GM08714 (cell line): Measurements from ENCODE around the gene ADGRL3.

ENCODE experiments used
- H3K4me3 ChIP-seq: fragments of 200-500 bp; sonication (Bioruptor generic); 2 replicates; pipeline ENCODE4 v1.5.1; 2014; ENCODE audit warnings: mild to moderate bottlenecking, low read length, inconsistent platforms
- ZNF274 ChIP-seq: IDR thresholded peaks from 2 replicates; pipeline ENCODE4 v1.6.1; 2012; ENCODE audit warnings: mild to moderate bottlenecking, low read depth, low read length

ADGRL3 gene

DNA sequence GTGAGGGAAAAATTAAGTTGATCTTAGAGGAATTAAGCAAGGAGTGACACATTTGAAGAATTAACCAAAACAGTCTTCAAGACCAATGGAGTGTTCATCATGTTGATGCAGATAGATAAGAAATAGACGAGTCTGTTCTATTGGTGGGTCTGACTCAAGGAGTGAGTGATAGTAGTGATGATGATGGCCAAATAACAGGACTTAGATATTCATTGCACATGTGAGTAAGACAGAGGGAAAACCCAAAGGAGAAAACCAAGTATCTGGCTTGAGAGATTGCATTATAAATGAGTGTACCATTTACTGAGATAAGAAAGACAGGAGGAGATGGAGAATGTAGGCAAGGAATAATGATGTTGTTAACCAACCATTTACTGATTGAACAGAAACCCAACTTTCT is 321.3 kb downstream of the ADGRL3 start:
- no peak for TF ChIP-seq ZNF274
- H3K4me3 ChIP-seq, result no peak overlapping the region

GRCh38 chr4:61522312-61522711 is 322.2 kb downstream of the ADGRL3 start:
- no peak for TF ChIP-seq ZNF274
- no peak overlapping the region for H3K4me3 ChIP-seq

GRCh38 chr4:61527888-61528287 is 327.8 kb downstream of the ADGRL3 start:
- no peak for TF ChIP-seq ZNF274
- H3K4me3 ChIP-seq, result no peak overlapping the region

GRCh38 chr4:61528595-61528994 is 328.5 kb downstream of the ADGRL3 start:
- H3K4me3 ChIP-seq, result no peak overlapping the region
- no peak for TF ChIP-seq ZNF274

- no peak for TF ChIP-seq ZNF274
- H3K4me3 ChIP-seq, result no peak overlapping the region
These were observed 331.1 kb downstream of the ADGRL3 start for GRCh38 chr4:61531188-61531587.

DNA sequence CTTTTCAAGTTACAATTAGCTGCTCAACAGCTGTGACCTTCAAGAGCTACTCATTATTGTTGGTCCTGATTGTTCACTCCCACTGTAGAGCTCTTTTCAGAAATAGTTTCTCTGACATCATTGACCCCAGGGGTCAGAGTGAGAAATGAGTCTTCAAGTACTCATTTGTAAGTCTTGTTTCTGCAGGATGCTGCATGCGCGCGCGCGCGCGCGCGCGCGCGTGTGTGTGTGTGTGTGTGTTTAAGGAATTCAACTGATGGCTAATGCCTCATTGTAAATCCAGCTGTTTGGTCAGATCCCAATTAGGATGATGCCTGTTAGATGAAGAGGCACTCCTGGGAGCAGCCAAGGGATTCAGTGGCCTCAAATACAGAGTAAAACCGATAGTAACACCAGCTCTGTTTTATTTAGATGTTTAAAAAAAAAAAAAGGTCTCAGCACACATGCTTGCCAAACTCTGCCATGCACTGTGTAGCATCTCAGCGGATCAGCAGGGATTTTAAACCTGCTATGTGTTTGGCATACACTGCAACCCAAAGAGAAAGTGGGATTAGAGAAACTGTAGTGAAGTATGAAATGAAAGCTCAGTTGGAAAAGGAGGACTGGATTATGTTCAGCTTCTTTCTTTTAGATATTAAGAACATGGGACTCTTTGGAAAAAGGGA is 332.3 kb downstream of the ADGRL3 start:
- no peak for TF ChIP-seq ZNF274

GRCh38 chr4:61533140-61533539 is 333.0 kb downstream of the ADGRL3 start:
- no peak for TF ChIP-seq ZNF274

More for the DNA sequence above, 332.3 kb downstream of the ADGRL3 start:
- H3K4me3 ChIP-seq, result no peak overlapping the region

GRCh38 chr4:61540944-61541343 is 340.8 kb downstream of the ADGRL3 start:
- no peak overlapping the region for H3K4me3 ChIP-seq
- TF ChIP-seq ZNF274, result no peak

More at GRCh38 chr4:61533140-61533539, 333.0 kb downstream of the ADGRL3 start:
- H3K4me3 ChIP-seq, result no peak overlapping the region

DNA sequence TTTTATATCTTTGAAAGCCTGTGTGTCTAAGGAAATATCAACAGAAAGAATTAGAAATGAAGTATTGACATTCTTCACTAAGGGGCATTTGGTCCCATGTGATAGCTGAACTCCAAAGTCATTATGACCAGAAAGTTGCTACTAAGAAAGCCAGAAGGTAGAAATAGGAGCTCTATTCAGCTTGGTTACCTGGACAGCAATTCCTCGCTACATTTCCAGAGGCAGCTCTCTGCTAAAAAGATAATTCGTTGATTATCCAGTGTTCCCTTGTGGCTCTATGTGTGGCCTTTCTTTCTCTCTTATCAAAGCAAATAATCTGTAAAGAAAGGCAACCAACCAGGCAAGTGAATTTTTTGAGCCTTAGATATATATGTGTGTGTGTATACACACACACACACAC is 341.3 kb downstream of the ADGRL3 start:
- H3K4me3 ChIP-seq, result no peak overlapping the region
- no peak for TF ChIP-seq ZNF274

GRCh38 chr4:61543976-61544375 is 343.9 kb downstream of the ADGRL3 start:
- no peak for TF ChIP-seq ZNF274
- no peak overlapping the region for H3K4me3 ChIP-seq

DNA sequence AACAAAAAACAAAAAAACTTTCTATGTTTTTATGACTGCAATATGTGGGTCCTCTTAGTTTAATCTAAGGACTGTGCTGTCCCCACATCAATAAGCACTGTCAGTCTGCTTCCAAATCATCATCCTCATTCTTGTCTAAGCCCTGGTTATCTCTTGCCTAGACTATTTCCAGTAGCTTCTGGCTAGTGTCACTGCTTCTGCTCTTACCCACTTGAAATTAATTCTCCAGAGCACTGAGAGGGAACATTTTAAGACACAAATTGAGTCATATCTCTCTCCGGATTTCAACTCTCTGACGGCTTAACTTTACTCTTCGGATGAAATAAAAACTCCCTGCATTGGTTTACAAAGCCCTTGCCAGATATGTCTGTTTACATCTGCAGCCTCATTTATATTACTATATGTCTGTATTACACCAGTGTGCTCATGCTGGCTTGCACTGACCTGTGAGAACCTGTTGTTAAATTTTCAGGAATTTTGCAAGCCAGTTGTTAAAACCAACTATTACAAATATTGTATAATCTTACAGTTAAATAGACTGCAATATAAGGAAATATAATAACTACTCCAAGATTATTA is 345.9 kb downstream of the ADGRL3 start:
- H3K4me3 ChIP-seq, result no peak overlapping the region
- no peak for TF ChIP-seq ZNF274

GRCh38 chr4:61549336-61549735 is 349.2 kb downstream of the ADGRL3 start:
- no peak for TF ChIP-seq ZNF274
- no peak overlapping the region for H3K4me3 ChIP-seq

DNA sequence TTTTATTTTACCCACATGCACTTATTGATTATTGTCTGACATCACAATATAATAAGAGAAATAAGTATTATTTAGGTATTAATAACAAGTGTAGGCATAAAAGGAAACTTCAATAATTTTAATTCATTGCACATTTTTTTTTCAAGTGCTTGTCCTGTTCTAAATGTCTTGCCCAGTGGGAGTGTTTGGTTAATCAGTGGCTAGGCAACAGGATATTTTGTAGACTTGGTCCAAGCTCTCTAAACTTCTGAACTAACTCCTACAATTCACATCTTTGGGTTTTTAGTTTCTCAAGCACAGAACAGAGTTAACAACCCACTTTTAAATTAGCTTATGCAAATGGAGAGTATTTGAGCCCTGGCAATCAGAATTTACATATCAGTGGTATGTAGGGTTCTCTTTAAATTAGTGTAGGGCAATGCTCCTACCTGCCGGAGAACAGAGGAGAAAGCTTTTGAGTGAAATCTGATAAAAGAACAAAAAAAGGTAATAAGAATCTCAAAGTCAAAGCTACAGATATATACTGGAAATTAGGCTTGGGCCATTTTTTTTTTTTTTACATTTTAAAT is 353.5 kb downstream of the ADGRL3 start:
- TF ChIP-seq ZNF274, result no peak
- no peak overlapping the region for H3K4me3 ChIP-seq

- TF ChIP-seq ZNF274, result no peak
- no peak overlapping the region for H3K4me3 ChIP-seq
These were observed 355.7 kb downstream of the ADGRL3 start for GRCh38 chr4:61555789-61556188.

DNA sequence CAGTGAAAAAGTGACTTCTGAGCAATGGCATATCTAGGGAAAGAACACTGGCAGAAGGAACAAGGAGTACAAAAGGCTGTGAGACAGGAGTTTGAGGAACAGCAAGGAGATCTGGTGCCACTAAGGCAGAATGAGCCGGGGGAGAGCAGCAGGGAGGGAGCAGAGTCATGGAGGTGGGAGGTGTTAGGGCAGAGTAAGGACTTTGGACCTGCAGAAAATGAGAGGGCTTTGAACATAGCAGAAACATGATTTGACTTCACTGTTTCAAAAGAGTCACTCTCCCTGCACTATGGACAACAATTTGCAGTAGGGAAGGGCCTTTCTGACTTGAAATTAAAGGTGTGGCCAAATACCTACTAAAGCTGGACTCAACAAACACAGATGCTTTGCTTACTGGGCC is 356.2 kb downstream of the ADGRL3 start:
- no peak overlapping the region for H3K4me3 ChIP-seq
- no peak for TF ChIP-seq ZNF274
